A549 (cell line): ENCODE data around the gene TUBGCP3. TPM values are rescaled to one million over a fixed set of nuclear protein-coding genes. Genes with fewer than 3 reads are reported as not detected.
"Not testable (repeated sequence)": the region's sequence is repeated elsewhere in the genome, so short reads cannot be mapped to it uniquely, and the experiment has no call there.

Experiments
- ATAC-seq, 2 experiments: fragments of 200-7000 bp in 1 of 2; fragments of >200 bp in 1 of 2; cut with Nextera tagmentation in 1 of 2; cut with Tn5 transposase in 1 of 2; 3 replicates each; pipeline versions ENCODE4 v1.8.0 to v1.9.1; 2018 to 2020; ENCODE audit warnings: mild to moderate bottlenecking in 1 of 2, moderate library complexity in 1 of 2
- CTCF ChIA-PET: fragments of 300-600 bp; sonication (Branson Sonifier 250); formaldehyde crosslinking; extraction: SDS; loops from one replicate; lab custom pipeline; 2021; ENCODE audit warnings: antibody characterized with exemption, inconsistent platforms; lab: Yijun Ruan, JAX
- POLR2A ChIA-PET: fragments of 350-600 bp; formaldehyde crosslinking; extraction: SDS; loops from one replicate; lab custom pipeline; 2021; ENCODE audit warnings: antibody characterized with exemption, inconsistent platforms; lab: Yijun Ruan, JAX
- DNase-seq, 2 experiments: peaks; one replicate each; pipeline versions ENCODE4 v3.0.0 to v3.0.0-alpha.2; 2011 to 2016; ENCODE audit warnings: low read depth in 1 of 2, low spot score in 1 of 2
- FAIRE-seq: peaks from 2 replicates; lab custom pipeline; 2011; peaks lifted over from hg19 to GRCh38; lab: Jason Lieb, UNC
- H3K27ac ChIP-seq, 2 experiments: fragments of >200 bp; sonication (Bioruptor Twin); formaldehyde crosslinking; 3 replicates each; pipeline ENCODE4 v1.5.1; 2016 to 2017
- H3K4me1 ChIP-seq: fragments of >200 bp; sonication (Bioruptor Twin); formaldehyde crosslinking; 3 replicates; pipeline ENCODE4 v1.6.1; 2016
- H3K4me2 ChIP-seq: fragments of >200 bp; sonication (Bioruptor Twin); formaldehyde crosslinking; 3 replicates; pipeline ENCODE4 v1.6.1; 2016
- H3K4me3 ChIP-seq: fragments of >200 bp; sonication (Bioruptor Twin); formaldehyde crosslinking; 3 replicates; pipeline ENCODE4 v1.5.1; 2016
- H3K9me3 ChIP-seq: fragments of >200 bp; sonication (Bioruptor Twin); formaldehyde crosslinking; 3 replicates; pipeline ENCODE4 v1.6.1; 2016
- CEBPB ChIP-seq, 2 experiments: fragments of >200 bp in 1 of 2; sonication (Bioruptor Twin) in 1 of 2; formaldehyde crosslinking in 1 of 2; IDR thresholded peaks; 2 replicates each; pipeline ENCODE4 v1.6.1; 2012 to 2016
- CHD2 ChIP-seq: fragments of 150-350 bp; IDR thresholded peaks from 2 replicates; pipeline ENCODE4 v1.6.1; 2014; ENCODE audit warnings: low read length; ENCODE audit not compliant: partially characterized antibody
- CHD4 ChIP-seq: fragments of 200-600 bp; sonication (generic); IDR thresholded peaks from 2 replicates; pipeline ENCODE4 v1.6.1; 2016; ENCODE audit warnings: antibody characterized with exemption, mild to moderate bottlenecking, borderline replicate concordance
- ESRRA ChIP-seq: fragments of 150-350 bp; IDR thresholded peaks from 2 replicates; pipeline ENCODE4 v1.6.1; 2014; ENCODE audit warnings: mild to moderate bottlenecking, low read length, borderline replicate concordance
- FOSB ChIP-seq: fragments of 250-450 bp; sonication (Bioruptor Pico); IDR thresholded peaks from 2 replicates; pipeline ENCODE4 v1.5.0; 2020; ENCODE audit warnings: mild to moderate bottlenecking, moderate library complexity
- HEYL ChIP-seq: fragments of 250-450 bp; sonication (Bioruptor Pico); IDR thresholded peaks from 2 replicates; pipeline ENCODE4 v1.8.0; 2021; ENCODE audit warnings: mild to moderate bottlenecking, moderate library complexity
- HOXA7 ChIP-seq: fragments of 250-450 bp; sonication (Bioruptor Pico); IDR thresholded peaks from 2 replicates; pipeline ENCODE4 v1.5.0; 2020; ENCODE audit warnings: mild to moderate bottlenecking, moderate library complexity
- HOXB13 ChIP-seq: fragments of 250-450 bp; sonication (Bioruptor Pico); IDR thresholded peaks from 2 replicates; pipeline ENCODE4 v1.5.0; 2020; ENCODE audit warnings: low read depth, mild to moderate bottlenecking, moderate library complexity
- KDM1A ChIP-seq: fragments of 200-600 bp; sonication (generic); IDR thresholded peaks from 2 replicates; pipeline ENCODE4 v1.6.1; 2016; ENCODE audit warnings: low read depth, mild to moderate bottlenecking
- MAFK ChIP-seq: fragments of 450-650 bp; IDR thresholded peaks from 2 replicates; pipeline ENCODE4 v1.6.1; 2014; ENCODE audit not compliant: partially characterized antibody
- MYC ChIP-seq: IDR thresholded peaks from 2 replicates; pipeline ENCODE4 v1.6.1; 2012; ENCODE audit warnings: mild to moderate bottlenecking, inconsistent platforms, low read length, improper control_type of control experiment, borderline replicate concordance
- POLR2AphosphoS2 ChIP-seq: conservative IDR thresholded peaks from 2 replicates; pipeline ENCODE4 v1.6.1; 2012; ENCODE audit warnings: low read length, improper control_type of control experiment, inconsistent platforms
- RAD21 ChIP-seq, 2 experiments: fragments of >200 bp in 1 of 2; sonication (Bioruptor Twin) in 1 of 2; formaldehyde crosslinking in 1 of 2; IDR thresholded peaks in 1 of 2; conservative IDR thresholded peaks in 1 of 2; 2 replicates in 1 of 2; 3 replicates in 1 of 2; pipeline ENCODE4 v1.6.1; 2012 to 2018; ENCODE audit warnings: inconsistent platforms in 1 of 2
- RARB ChIP-seq: fragments of 250-450 bp; sonication (Bioruptor Pico); IDR thresholded peaks from 2 replicates; pipeline ENCODE4 v1.8.0; 2021; ENCODE audit warnings: mild to moderate bottlenecking, moderate library complexity
- RCOR1 ChIP-seq: fragments of 150-350 bp; IDR thresholded peaks from 2 replicates; pipeline ENCODE4 v1.6.1; 2014; ENCODE audit warnings: antibody characterized with exemption, low read length, low read depth
- RFX5 ChIP-seq: fragments of 450-650 bp; IDR thresholded peaks from 2 replicates; pipeline ENCODE4 v1.7.1; 2014; ENCODE audit warnings: antibody characterized with exemption, mild to moderate bottlenecking, moderate library complexity
- SMC3 ChIP-seq: fragments of >200 bp; sonication (Bioruptor Twin); formaldehyde crosslinking; IDR thresholded peaks from 3 replicates; pipeline ENCODE4 v1.6.1; 2018; ENCODE audit warnings: inconsistent platforms
- SREBF2 ChIP-seq: fragments of 450-650 bp; IDR thresholded peaks from 2 replicates; pipeline ENCODE4 v1.6.1; 2014; ENCODE audit warnings: mild to moderate bottlenecking, moderate library complexity
- ZNF302 ChIP-seq: fragments of 250-450 bp; sonication (Bioruptor Pico); IDR thresholded peaks from 2 replicates; pipeline ENCODE4 v1.9.0; 2021; ENCODE audit warnings: inconsistent platforms, mild to moderate bottlenecking, moderate library complexity
- WGBS: methylation state at CpG from one replicate; pipeline ENCODE4 v1.1.6; 2017; ENCODE audit errors: missing lambda C conversion rate; 5-methylcytosine and 5-hydroxymethylcytosine counted together
- polyA plus RNA-seq, 4 experiments: library from polyadenylated mRNA; depleted of rRNA in 3 of 4; stranded (reverse); fragments of >200 nt; fragmentation: RNase III in 1 of 4; extraction: RNeasy Plus Mini Kit Qiagen cat#74134 plus additional on column Dnase treatment in 1 of 4; gene quantifications; 2 replicates in 3 of 4; 3 replicates in 1 of 4; pipeline ENCODE4 v1.2.3, GENCODE V29; 2011 to 2017
- TF ChIP-seq, protein P1 (sequence below): fragments of 150-350 bp; IDR thresholded peaks from 2 replicates; pipeline ENCODE4 v1.6.1; 2014; ENCODE audit warnings: low read depth, mild to moderate bottlenecking, low read length
- TF ChIP-seq, protein P2 (sequence below): fragments of 250-450 bp; sonication (Bioruptor Pico); IDR thresholded peaks from 2 replicates; pipeline ENCODE4 v1.5.0; 2020; ENCODE audit warnings: low read depth, mild to moderate bottlenecking, moderate library complexity
- TF ChIP-seq, protein P3 (sequence below): fragments of 450-650 bp; IDR thresholded peaks from 2 replicates; pipeline ENCODE4 v1.6.1; 2014; ENCODE audit warnings: antibody characterized with exemption
- TF ChIP-seq, protein P4 (sequence below): fragments of >200 bp; sonication (Bioruptor Twin); formaldehyde crosslinking; IDR thresholded peaks from 3 replicates; pipeline ENCODE4 v1.6.1; 2016

The TUBGCP3 gene
- polyA plus RNA-seq, 2 of the 4 experiments (the other 2 are of a cell fraction): 15.9 to 21.3 TPM

DNA sequence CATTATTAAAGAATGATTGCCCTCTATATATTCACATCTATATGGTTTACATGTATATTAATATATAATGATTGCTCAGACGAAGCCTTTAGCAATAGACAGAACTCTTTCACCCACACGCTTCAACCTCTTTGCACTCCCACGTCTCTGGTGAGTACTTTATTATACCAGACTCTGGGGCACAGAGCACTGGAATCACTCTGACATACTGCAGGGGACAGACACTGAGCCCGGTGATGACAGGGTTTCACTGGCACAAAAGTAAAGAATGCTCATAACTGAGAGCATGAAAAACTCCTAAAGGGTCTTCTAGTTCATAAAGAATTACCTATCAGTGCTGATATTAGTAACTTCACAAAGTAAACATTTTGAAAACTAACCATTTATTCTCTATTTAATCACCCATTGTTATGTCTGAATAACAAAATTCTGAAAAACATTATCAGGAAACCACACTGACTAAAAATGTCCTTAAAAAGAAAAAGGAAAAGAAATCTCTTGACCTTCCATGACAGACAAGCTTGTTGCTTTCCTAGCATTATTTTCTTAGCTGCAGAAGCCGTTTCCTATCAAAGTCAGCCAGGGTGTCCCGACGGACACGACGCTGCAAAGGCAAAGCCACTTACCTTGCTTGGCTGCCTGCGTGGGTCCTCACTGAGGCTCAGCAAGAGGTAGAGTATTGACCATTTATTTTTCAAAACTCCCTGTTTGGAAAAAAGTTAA, 29.1 kb downstream of the TUBGCP3 start (continued):
- TF ChIP-seq, protein P1, sequence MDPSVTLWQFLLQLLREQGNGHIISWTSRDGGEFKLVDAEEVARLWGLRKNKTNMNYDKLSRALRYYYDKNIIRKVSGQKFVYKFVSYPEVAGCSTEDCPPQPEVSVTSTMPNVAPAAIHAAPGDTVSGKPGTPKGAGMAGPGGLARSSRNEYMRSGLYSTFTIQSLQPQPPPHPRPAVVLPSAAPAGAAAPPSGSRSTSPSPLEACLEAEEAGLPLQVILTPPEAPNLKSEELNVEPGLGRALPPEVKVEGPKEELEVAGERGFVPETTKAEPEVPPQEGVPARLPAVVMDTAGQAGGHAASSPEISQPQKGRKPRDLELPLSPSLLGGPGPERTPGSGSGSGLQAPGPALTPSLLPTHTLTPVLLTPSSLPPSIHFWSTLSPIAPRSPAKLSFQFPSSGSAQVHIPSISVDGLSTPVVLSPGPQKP: no peak
- TF ChIP-seq, protein P2, sequence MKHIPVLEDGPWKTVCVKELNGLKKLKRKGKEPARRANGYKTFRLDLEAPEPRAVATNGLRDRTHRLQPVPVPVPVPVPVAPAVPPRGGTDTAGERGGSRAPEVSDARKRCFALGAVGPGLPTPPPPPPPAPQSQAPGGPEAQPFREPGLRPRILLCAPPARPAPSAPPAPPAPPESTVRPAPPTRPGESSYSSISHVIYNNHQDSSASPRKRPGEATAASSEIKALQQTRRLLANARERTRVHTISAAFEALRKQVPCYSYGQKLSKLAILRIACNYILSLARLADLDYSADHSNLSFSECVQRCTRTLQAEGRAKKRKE: no peak
- TF ChIP-seq FOSB (CRISPR knock-in tag) (no peak), RARB (CRISPR knock-in tag) (no peak), SREBF2 (no peak), RFX5 (no peak), ZNF302 (CRISPR knock-in tag) (no peak), HEYL (CRISPR knock-in tag) (no peak)

DNA sequence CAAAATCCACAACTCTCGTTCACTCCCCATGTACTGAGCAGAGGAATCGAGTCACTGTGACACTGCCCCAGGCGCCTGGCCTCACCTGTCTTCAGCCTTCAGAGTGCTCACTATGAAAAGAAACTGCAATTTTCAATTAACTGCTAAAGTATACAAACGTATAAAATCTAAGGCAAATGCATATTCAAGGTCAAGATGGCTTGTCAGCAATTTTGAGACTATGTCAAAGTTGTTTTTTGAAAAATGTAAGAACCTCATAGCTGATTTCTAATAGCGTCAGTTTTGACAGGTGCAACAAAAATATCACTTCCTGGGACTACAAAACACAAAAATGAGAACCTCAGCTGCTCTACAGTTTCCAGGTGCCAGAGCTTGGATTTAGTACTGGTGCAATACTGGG, 31.4 kb downstream of the TUBGCP3 start:
- Histone ChIP-seq H3K9me3 (no peaks in the 10 kb centered on the region), H3K4me1 (no peaks in the 10 kb centered on the region), H3K4me3 (no peak overlapping the region), H3K4me2 (no peak overlapping the region), H3K27ac (no peak overlapping the region)
- ChIA-PET POLR2A (no interaction called here), CTCF (no interaction called here)
- DNase-seq (no peak), FAIRE-seq (no peak), ATAC-seq (no peak)
- 92% methylated on average over 5 of the region's 5 CpGs for WGBS
- TF ChIP-seq CEBPB (IDR thresholded peaks at IDR 0.05): no peak
- TF ChIP-seq ESRRA: no peak
- no peak for TF ChIP-seq SMC3
- TF ChIP-seq MAFK: peak; percentile 35

DNA sequence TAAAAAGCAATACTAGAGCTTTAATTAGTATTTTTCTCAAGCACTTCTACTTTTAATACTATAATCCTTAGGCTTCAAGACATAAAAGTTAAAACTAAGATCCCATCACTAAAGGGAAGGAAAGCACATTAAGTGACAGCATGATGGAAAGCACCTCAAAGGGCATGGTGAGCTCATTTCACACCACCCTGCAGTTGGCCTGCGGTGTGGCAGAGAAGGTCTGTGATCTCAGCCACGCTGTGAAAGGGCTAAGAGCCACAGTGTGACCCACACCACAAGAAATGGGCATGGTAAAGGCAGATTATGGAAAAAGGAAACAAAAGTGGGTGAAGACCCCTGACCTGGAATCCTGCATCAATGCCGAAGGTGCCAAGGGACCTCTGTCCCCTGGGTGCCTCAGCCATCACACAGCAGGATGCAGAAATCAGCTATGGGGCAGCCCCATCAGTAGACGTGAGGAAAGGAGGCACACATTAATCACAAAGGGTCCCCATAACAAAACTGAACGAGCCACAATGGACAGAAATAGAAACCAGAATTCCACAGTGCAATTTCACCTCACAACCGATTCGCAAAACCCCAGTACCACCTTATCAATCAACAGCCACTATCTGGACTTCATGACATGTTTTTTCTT, 33.6 kb downstream of the TUBGCP3 start:
- H3K27ac ChIP-seq: no peak overlapping the region
- TF ChIP-seq KDM1A (no peak), HOXA7 (CRISPR knock-in tag) (no peak), MYC (no peak), RAD21 (conservative IDR thresholded peaks at IDR 0.05 in 1 of 2, IDR thresholded peaks at IDR 0.05 in 1 of 2) (no peak), CHD4 (no peak), POLR2AphosphoS2 (no peak), SMC3 (no peak), RCOR1 (no peak), CHD2 (no peak), HOXB13 (CRISPR knock-in tag) (no peak)
- TF ChIP-seq, protein P3, sequence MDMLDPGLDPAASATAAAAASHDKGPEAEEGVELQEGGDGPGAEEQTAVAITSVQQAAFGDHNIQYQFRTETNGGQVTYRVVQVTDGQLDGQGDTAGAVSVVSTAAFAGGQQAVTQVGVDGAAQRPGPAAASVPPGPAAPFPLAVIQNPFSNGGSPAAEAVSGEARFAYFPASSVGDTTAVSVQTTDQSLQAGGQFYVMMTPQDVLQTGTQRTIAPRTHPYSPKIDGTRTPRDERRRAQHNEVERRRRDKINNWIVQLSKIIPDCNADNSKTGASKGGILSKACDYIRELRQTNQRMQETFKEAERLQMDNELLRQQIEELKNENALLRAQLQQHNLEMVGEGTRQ: no peak
- TF ChIP-seq, protein P1: no peak
- TF ChIP-seq, protein P4, sequence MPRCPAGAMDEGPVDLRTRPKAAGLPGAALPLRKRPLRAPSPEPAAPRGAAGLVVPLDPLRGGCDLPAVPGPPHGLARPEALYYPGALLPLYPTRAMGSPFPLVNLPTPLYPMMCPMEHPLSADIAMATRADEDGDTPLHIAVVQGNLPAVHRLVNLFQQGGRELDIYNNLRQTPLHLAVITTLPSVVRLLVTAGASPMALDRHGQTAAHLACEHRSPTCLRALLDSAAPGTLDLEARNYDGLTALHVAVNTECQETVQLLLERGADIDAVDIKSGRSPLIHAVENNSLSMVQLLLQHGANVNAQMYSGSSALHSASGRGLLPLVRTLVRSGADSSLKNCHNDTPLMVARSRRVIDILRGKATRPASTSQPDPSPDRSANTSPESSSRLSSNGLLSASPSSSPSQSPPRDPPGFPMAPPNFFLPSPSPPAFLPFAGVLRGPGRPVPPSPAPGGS: no peak
- TF ChIP-seq, all 56 proteins: peak for 0
- POLR2A ChIA-PET: no interaction called here
- Histone ChIP-seq H3K4me2 (no peak overlapping the region), H3K9me3 (no peaks in the 10 kb centered on the region), H3K4me1 (no peaks in the 10 kb centered on the region), H3K4me3 (no peak overlapping the region)
- no peak for DNase-seq
- WGBS: 93% methylated on average over 7 of the region's 7 CpGs
- CTCF ChIA-PET: interaction anchor here (1.2 to 1.4 kb wide), 2 partner anchors 52 to 110 kb away, joined by 3 to 4 read pairs; no protein-coding TSS in a partner anchor
- ATAC-seq: no peak
- FAIRE-seq: no peak

DNA sequence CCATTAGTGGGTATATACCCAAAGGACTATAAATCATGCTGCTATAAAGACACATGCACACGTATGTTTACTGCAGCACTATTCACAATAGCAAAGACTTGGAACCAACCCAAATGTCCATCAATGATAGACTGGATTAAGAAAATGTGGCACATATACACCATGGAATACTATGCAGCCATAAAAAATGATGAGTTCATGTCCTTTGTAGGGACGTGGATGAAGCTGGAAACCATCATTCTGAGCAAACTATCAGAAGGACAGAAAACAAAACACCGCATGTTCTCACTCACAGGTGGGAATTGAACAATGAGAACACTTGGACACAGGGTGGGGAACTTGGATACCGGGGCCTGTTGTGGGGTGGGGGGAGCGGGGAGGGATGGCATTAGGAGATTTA, 39.0 kb downstream of the TUBGCP3 start:
- H3K4me3 ChIP-seq, POLR2A ChIA-PET, H3K9me3 ChIP-seq, H3K4me2 ChIP-seq, DNase-seq, ATAC-seq, CTCF ChIA-PET, H3K27ac ChIP-seq, FAIRE-seq, H3K4me1 ChIP-seq: not testable (repeated sequence)
- WGBS: 84% methylated on average over 3 of the region's 5 CpGs
